SK-N-SH treated with all-trans-retinoic acid at 6 μM for 48 hours (cell line): Measurements from ENCODE around the gene PKM.

Source experiments
- ATAC-seq: fragments of 200-7000 bp; cut with Tn5 transposase; 3 replicates; pipeline ENCODE4 v1.9.1; 2020; ENCODE audit warnings: mild to moderate bottlenecking, moderate library complexity
- ARNTL ChIP-seq: fragments of 450-650 bp; formaldehyde crosslinking; IDR thresholded peaks from 2 replicates; pipeline ENCODE4 v1.5.0; 2020; ENCODE audit warnings: low read depth, mild to moderate bottlenecking, moderate library complexity, borderline replicate concordance
- BACH2 ChIP-seq: fragments of 250-450 bp; sonication (Bioruptor Pico); IDR thresholded peaks from 2 replicates; pipeline ENCODE4 v1.9.0; 2021; ENCODE audit warnings: mild to moderate bottlenecking, borderline replicate concordance
- CREB5 ChIP-seq: fragments of 250-450 bp; sonication (Bioruptor Pico); IDR thresholded peaks from 2 replicates; pipeline ENCODE4 v1.5.1; 2020; ENCODE audit warnings: low read depth, mild to moderate bottlenecking, moderate library complexity
- CSDC2 ChIP-seq: fragments of 250-450 bp; sonication (Bioruptor Pico); IDR thresholded peaks from 2 replicates; pipeline ENCODE4 v1.5.0; 2020; ENCODE audit warnings: mild to moderate bottlenecking, moderate library complexity
- ESRRG ChIP-seq: fragments of 250-450 bp; sonication (Bioruptor Pico); IDR thresholded peaks from 2 replicates; pipeline ENCODE4 v1.6.1; 2021; ENCODE audit warnings: mild to moderate bottlenecking
- GLIS3 ChIP-seq: fragments of 250-450 bp; sonication (Bioruptor Pico); IDR thresholded peaks from 2 replicates; pipeline ENCODE4 v1.5.0; 2020; ENCODE audit warnings: mild to moderate bottlenecking, moderate library complexity
- ISL1 ChIP-seq: fragments of 250-450 bp; sonication (Bioruptor Pico); IDR thresholded peaks from 2 replicates; pipeline ENCODE4 v2.1.2; 2022; ENCODE audit warnings: mild to moderate bottlenecking, moderate library complexity
- OSR1 ChIP-seq: fragments of 250-450 bp; sonication (Bioruptor Pico); IDR thresholded peaks from 2 replicates; pipeline ENCODE4 v1.8.0; 2022; ENCODE audit warnings: moderate library complexity, mild to moderate bottlenecking, inconsistent platforms
- PATZ1 ChIP-seq: fragments of 250-450 bp; sonication (Bioruptor Pico); IDR thresholded peaks from 2 replicates; pipeline ENCODE4 v1.8.0; 2020; ENCODE audit warnings: mild to moderate bottlenecking, moderate library complexity, borderline replicate concordance
- PPARA ChIP-seq: fragments of 250-450 bp; sonication (Bioruptor Pico); IDR thresholded peaks from 2 replicates; pipeline ENCODE4 v1.5.0; 2020; ENCODE audit warnings: mild to moderate bottlenecking, borderline replicate concordance
- RARB ChIP-seq: fragments of 250-450 bp; sonication (Bioruptor Pico); IDR thresholded peaks from 2 replicates; pipeline ENCODE4 v1.8.0; 2021; ENCODE audit warnings: mild to moderate bottlenecking, moderate library complexity
- TCF4 ChIP-seq: fragments of 250-450 bp; sonication (Bioruptor Pico); IDR thresholded peaks from 2 replicates; pipeline ENCODE4 v1.8.0; 2021; ENCODE audit warnings: mild to moderate bottlenecking, moderate library complexity, borderline replicate concordance
- TOX ChIP-seq: fragments of 250-450 bp; sonication (Bioruptor Pico); IDR thresholded peaks from 2 replicates; pipeline ENCODE4 v1.8.0; 2021; ENCODE audit warnings: mild to moderate bottlenecking, moderate library complexity, borderline replicate concordance
- ZC3H10 ChIP-seq: fragments of 250-450 bp; sonication (Bioruptor Pico); IDR thresholded peaks from 2 replicates; pipeline ENCODE4 v1.5.1; 2021; ENCODE audit warnings: mild to moderate bottlenecking, moderate library complexity
- ZFP3 ChIP-seq: fragments of 250-450 bp; sonication (Bioruptor Pico); IDR thresholded peaks from 2 replicates; pipeline ENCODE4 v1.5.0; 2020; ENCODE audit warnings: mild to moderate bottlenecking, moderate library complexity
- ZFP30 ChIP-seq: fragments of 450-650 bp; formaldehyde crosslinking; IDR thresholded peaks from 2 replicates; pipeline ENCODE4 v1.5.0; 2022; ENCODE audit warnings: mild to moderate bottlenecking, moderate library complexity
- ZNF565 ChIP-seq: fragments of 450-650 bp; formaldehyde crosslinking; conservative IDR thresholded peaks from 2 replicates; pipeline ENCODE4 v1.5.0; 2020; ENCODE audit warnings: low read depth, mild to moderate bottlenecking, moderate library complexity
- ZNF70 ChIP-seq: fragments of 450-650 bp; formaldehyde crosslinking; IDR thresholded peaks from 2 replicates; pipeline ENCODE4 v1.5.0; 2020; ENCODE audit warnings: mild to moderate bottlenecking, moderate library complexity
- ZNF8 ChIP-seq: fragments of 450-650 bp; formaldehyde crosslinking; IDR thresholded peaks from 2 replicates; pipeline ENCODE4 v1.5.0; 2020; ENCODE audit warnings: mild to moderate bottlenecking, moderate library complexity
- TF ChIP-seq, protein P1 (sequence below): fragments of 250-450 bp; sonication (Bioruptor Pico); IDR thresholded peaks from 2 replicates; pipeline ENCODE4 v1.5.0; 2020; ENCODE audit warnings: mild to moderate bottlenecking, moderate library complexity
- TF ChIP-seq, protein P2 (sequence below): fragments of 250-450 bp; sonication (Bioruptor Pico); IDR thresholded peaks from 2 replicates; pipeline ENCODE4 v1.5.1; 2021; ENCODE audit warnings: mild to moderate bottlenecking, moderate library complexity
- TF ChIP-seq, protein P3 (sequence below): fragments of 250-450 bp; sonication (Bioruptor Pico); IDR thresholded peaks from 2 replicates; pipeline ENCODE4 v1.8.0; 2021; ENCODE audit warnings: low read depth, mild to moderate bottlenecking, moderate library complexity, borderline replicate concordance

Gene PKM

DNA sequence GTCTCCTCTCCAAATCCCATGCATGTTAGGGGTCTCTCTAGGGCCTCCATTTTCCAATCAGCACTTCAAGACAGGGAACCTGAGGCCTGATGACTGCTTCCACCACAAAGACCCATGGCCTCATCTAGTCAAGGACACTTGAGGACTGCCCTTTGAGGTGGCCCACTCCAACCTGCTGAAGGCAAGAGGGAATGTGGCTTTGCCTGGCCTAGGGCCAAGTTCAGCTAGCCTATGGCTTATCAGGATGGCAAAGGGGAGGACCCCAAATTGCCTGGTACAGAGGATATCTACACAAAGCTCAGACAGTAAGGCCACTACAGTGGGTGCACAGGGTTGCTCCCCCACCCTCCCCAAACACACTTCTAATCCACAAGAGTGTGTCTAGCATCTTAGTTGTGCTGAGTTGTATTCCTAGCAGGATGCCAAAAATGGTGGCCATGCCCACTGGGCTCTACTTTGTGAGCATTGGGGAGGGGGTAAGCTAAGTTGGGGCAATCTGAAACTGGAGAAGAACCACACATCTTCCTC is 23.4 kb downstream of the PKM start:
- TF ChIP-seq GLIS3 (CRISPR knock-in tag) = no peak
- no peak for TF ChIP-seq ARNTL (CRISPR knock-in tag)
- no peak for TF ChIP-seq TOX (CRISPR knock-in tag)
- TF ChIP-seq ISL1 (CRISPR knock-in tag) = no peak
- no peak for TF ChIP-seq CREB5 (CRISPR knock-in tag)
- no peak for TF ChIP-seq BACH2
- no peak for TF ChIP-seq TCF4 (CRISPR knock-in tag)
- TF ChIP-seq ZNF70 (CRISPR knock-in tag) = no peak
- TF ChIP-seq, protein P1, sequence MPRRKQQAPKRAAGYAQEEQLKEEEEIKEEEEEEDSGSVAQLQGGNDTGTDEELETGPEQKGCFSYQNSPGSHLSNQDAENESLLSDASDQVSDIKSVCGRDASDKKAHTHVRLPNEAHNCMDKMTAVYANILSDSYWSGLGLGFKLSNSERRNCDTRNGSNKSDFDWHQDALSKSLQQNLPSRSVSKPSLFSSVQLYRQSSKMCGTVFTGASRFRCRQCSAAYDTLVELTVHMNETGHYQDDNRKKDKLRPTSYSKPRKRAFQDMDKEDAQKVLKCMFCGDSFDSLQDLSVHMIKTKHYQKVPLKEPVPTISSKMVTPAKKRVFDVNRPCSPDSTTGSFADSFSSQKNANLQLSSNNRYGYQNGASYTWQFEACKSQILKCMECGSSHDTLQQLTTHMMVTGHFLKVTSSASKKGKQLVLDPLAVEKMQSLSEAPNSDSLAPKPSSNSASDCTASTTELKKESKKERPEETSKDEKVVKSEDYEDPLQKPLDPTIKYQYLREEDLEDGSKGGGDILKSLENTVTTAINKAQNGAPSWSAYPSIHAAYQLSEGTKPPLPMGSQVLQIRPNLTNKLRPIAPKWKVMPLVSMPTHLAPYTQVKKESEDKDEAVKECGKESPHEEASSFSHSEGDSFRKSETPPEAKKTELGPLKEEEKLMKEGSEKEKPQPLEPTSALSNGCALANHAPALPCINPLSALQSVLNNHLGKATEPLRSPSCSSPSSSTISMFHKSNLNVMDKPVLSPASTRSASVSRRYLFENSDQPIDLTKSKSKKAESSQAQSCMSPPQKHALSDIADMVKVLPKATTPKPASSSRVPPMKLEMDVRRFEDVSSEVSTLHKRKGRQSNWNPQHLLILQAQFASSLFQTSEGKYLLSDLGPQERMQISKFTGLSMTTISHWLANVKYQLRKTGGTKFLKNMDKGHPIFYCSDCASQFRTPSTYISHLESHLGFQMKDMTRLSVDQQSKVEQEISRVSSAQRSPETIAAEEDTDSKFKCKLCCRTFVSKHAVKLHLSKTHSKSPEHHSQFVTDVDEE = no peak
- ATAC-seq = no peak

GRCh38 chr15:72206677-72207000 is 24.4 kb downstream of the PKM start:
- no peak; the same call in 2 of the 3 replicates for ATAC-seq
- no peak for TF ChIP-seq ARNTL (CRISPR knock-in tag)
- no peak for TF ChIP-seq OSR1 (CRISPR knock-in tag)
- TF ChIP-seq ZNF8 (CRISPR knock-in tag) = no peak
- no peak for TF ChIP-seq PPARA
- TF ChIP-seq, protein P1 = no peak
- no peak for TF ChIP-seq ZFP30 (CRISPR knock-in tag)
- TF ChIP-seq ISL1 (CRISPR knock-in tag) = no peak
- TF ChIP-seq ESRRG (CRISPR knock-in tag) = no peak
- TF ChIP-seq, protein P2, sequence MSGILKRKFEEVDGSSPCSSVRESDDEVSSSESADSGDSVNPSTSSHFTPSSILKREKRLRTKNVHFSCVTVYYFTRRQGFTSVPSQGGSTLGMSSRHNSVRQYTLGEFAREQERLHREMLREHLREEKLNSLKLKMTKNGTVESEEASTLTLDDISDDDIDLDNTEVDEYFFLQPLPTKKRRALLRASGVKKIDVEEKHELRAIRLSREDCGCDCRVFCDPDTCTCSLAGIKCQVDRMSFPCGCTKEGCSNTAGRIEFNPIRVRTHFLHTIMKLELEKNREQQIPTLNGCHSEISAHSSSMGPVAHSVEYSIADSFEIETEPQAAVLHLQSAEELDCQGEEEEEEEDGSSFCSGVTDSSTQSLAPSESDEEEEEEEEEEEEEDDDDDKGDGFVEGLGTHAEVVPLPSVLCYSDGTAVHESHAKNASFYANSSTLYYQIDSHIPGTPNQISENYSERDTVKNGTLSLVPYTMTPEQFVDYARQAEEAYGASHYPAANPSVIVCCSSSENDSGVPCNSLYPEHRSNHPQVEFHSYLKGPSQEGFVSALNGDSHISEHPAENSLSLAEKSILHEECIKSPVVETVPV = no peak
- no peak for TF ChIP-seq ZFP3 (CRISPR knock-in tag)
- no peak for TF ChIP-seq CSDC2 (CRISPR knock-in tag)
- no peak for TF ChIP-seq CREB5 (CRISPR knock-in tag)

DNA sequence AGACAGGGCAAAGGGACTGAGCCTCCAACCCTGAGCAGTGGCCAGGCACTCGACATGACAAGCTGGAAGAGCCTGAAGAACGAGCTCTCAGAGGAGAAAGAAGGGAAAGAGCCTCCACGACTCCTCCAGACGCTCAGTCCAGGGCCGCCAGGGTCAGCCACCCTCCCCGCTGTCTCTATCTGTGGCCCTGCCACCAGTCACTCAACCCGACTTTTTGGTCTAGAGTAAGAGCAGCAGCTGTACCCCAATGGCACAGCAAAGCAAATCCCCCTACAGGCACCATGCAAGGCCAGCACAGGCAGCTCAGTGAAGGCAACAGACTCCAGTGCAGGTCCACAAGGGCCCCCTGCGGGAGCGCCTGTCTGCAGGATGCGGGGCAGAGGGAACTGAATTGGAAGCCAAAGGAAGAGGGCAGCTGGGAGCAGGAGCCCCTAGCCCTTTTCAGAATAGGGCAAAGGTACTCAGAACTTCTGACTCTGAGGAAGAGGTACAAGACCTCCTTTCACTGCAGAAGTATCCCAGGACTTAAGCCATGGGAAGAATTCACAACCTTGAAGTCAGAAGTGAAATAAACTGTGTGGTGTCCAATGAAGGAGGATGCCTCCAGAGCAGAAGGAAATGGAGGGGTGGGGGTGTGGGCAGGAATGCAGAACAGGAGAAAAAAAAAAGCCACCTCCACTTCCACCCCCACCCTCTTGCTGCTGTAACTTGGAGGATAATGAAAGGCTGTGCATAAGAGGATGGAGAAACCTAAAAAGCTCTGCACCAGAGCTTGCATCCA is 24.9 kb downstream of the PKM start:
- ATAC-seq = no peak
- TF ChIP-seq TOX (CRISPR knock-in tag) = no peak
- no peak for TF ChIP-seq PATZ1
- TF ChIP-seq ZNF70 (CRISPR knock-in tag) = no peak
- TF ChIP-seq OSR1 (CRISPR knock-in tag) = no peak
- no peak for TF ChIP-seq ESRRG (CRISPR knock-in tag)
- no peak for TF ChIP-seq ARNTL (CRISPR knock-in tag)
- no peak for TF ChIP-seq ZNF565 (CRISPR knock-in tag)
- TF ChIP-seq PPARA = no peak
- TF ChIP-seq ZC3H10 (CRISPR knock-in tag) = no peak
- TF ChIP-seq, protein P3, sequence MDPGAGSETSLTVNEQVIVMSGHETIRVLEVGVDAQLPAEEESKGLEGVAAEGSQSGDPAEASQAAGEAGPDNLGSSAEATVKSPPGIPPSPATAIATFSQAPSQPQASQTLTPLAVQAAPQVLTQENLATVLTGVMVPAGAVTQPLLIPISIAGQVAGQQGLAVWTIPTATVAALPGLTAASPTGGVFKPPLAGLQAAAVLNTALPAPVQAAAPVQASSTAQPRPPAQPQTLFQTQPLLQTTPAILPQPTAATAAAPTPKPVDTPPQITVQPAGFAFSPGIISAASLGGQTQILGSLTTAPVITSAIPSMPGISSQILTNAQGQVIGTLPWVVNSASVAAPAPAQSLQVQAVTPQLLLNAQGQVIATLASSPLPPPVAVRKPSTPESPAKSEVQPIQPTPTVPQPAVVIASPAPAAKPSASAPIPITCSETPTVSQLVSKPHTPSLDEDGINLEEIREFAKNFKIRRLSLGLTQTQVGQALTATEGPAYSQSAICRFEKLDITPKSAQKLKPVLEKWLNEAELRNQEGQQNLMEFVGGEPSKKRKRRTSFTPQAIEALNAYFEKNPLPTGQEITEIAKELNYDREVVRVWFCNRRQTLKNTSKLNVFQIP (CRISPR knock-in tag) = no peak
- no peak for TF ChIP-seq GLIS3 (CRISPR knock-in tag)
- no peak for TF ChIP-seq RARB (CRISPR knock-in tag)
- TF ChIP-seq CREB5 (CRISPR knock-in tag) = no peak
